ENCODE data around the gene MYLK.

Gene MYLK

GRCh38 chr3:123576122-123576521, 308.0 kb downstream of the MYLK start:
- no peak for TF ChIP-seq TAF1 (IDR thresholded peaks at IDR 0.05; ENCODE audit: borderline replicate concordance, insufficient read depth, low read length)
- TF ChIP-seq POLR2AphosphoS5 (IDR thresholded peaks at IDR 0.05; ENCODE audit: low read depth, low read length), result no peak
- TF ChIP-seq FOXP2 (optimal IDR thresholded peaks at IDR 0.05; ENCODE audit: borderline replicate concordance, extremely low read depth, extremely low read length, insufficient read depth), result no peak
- TF ChIP-seq, protein P1, sequence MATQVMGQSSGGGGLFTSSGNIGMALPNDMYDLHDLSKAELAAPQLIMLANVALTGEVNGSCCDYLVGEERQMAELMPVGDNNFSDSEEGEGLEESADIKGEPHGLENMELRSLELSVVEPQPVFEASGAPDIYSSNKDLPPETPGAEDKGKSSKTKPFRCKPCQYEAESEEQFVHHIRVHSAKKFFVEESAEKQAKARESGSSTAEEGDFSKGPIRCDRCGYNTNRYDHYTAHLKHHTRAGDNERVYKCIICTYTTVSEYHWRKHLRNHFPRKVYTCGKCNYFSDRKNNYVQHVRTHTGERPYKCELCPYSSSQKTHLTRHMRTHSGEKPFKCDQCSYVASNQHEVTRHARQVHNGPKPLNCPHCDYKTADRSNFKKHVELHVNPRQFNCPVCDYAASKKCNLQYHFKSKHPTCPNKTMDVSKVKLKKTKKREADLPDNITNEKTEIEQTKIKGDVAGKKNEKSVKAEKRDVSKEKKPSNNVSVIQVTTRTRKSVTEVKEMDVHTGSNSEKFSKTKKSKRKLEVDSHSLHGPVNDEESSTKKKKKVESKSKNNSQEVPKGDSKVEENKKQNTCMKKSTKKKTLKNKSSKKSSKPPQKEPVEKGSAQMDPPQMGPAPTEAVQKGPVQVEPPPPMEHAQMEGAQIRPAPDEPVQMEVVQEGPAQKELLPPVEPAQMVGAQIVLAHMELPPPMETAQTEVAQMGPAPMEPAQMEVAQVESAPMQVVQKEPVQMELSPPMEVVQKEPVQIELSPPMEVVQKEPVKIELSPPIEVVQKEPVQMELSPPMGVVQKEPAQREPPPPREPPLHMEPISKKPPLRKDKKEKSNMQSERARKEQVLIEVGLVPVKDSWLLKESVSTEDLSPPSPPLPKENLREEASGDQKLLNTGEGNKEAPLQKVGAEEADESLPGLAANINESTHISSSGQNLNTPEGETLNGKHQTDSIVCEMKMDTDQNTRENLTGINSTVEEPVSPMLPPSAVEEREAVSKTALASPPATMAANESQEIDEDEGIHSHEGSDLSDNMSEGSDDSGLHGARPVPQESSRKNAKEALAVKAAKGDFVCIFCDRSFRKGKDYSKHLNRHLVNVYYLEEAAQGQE (IDR thresholded peaks at IDR 0.05; ENCODE audit: insufficient read depth in 1 of 2, low read depth in 2 of 2, low read length in 2 of 2), result no peak

- no peak for TF ChIP-seq POLR2AphosphoS5 (IDR thresholded peaks at IDR 0.05; ENCODE audit: low read depth, low read length)
- no peak for TF ChIP-seq TAF1 (IDR thresholded peaks at IDR 0.05; ENCODE audit: borderline replicate concordance, insufficient read depth, low read length)
- TF ChIP-seq, protein P1 (IDR thresholded peaks at IDR 0.05; ENCODE audit: insufficient read depth in 1 of 2, low read depth in 2 of 2, low read length in 2 of 2), result no peak
- TF ChIP-seq FOXP2 (optimal IDR thresholded peaks at IDR 0.05; ENCODE audit: borderline replicate concordance, extremely low read depth, extremely low read length, insufficient read depth), result no peak
- TF ChIP-seq SIN3A (IDR thresholded peaks at IDR 0.05; ENCODE audit: borderline replicate concordance, insufficient read depth, low read length), result no peak
Observed at GRCh38 chr3:123571973-123572365, 312.2 kb downstream of the MYLK start.

DNA sequence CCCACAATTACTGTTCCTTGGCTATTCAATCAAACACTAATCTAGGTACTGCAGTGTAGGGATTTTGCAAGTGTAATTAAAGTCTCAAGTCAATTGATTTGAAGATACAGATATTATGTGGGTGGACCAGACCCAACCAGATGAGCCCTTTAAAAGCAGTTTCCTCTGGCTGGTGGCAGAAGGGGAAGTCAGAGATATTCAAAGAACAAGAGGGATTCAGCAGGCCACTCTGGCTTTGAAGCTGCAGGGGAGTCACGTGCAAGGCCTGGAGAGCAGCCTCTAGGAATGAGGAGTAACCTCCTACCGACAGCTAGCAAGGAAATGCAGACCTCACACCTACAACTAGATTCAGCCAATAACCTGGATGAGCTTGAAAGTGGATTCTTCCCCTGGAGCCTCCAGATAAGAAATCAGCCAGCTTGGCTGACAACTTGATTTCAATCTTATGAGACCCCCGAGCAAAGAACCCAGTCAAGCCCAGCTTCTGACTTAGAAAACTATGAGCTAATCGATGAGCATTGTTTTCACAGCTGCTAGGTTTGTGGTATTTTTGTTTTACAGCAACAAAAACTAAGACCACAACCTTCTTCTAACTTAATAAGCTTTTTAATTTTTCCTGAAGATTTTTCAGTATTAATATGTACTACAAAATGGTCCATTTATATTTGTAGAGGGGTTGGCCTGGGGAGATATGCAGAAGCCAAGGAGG, 312.7 kb downstream of the MYLK start:
- TF ChIP-seq, protein P1 (IDR thresholded peaks at IDR 0.05; ENCODE audit: insufficient read depth in 1 of 2, low read depth in 2 of 2, low read length in 2 of 2), result no peak
- no peak for TF ChIP-seq TAF1 (IDR thresholded peaks at IDR 0.05; ENCODE audit: borderline replicate concordance, insufficient read depth, low read length)
- no peak for TF ChIP-seq POLR2AphosphoS5 (IDR thresholded peaks at IDR 0.05; ENCODE audit: low read depth, low read length)
- TF ChIP-seq SIN3A (IDR thresholded peaks at IDR 0.05; ENCODE audit: borderline replicate concordance, insufficient read depth, low read length), result no peak
- no peak for TF ChIP-seq FOXP2 (optimal IDR thresholded peaks at IDR 0.05; ENCODE audit: borderline replicate concordance, extremely low read depth, extremely low read length, insufficient read depth)

- TF ChIP-seq SIN3A (IDR thresholded peaks at IDR 0.05; ENCODE audit: borderline replicate concordance, insufficient read depth, low read length) (no peak), POLR2AphosphoS5 (IDR thresholded peaks at IDR 0.05; ENCODE audit: low read depth, low read length) (no peak), TAF1 (IDR thresholded peaks at IDR 0.05; ENCODE audit: borderline replicate concordance, insufficient read depth, low read length) (no peak), FOXP2 (optimal IDR thresholded peaks at IDR 0.05; ENCODE audit: borderline replicate concordance, extremely low read depth, extremely low read length, insufficient read depth) (no peak)
- TF ChIP-seq, protein P1 (IDR thresholded peaks at IDR 0.05; ENCODE audit: insufficient read depth in 1 of 2, low read depth in 2 of 2, low read length in 2 of 2), result no peak
Observed at GRCh38 chr3:123568875-123569274, 315.3 kb downstream of the MYLK start.

All from PFSK-1 (cell line).